Measurements from ENCODE around the gene RAB5A. TPM values are rescaled to one million over a fixed set of nuclear protein-coding genes. Genes with fewer than 3 reads are reported as not detected.

The RAB5A gene
- total and polyA plus RNA-seq, 10 donors = 17.6 to 83.1 (median 62.7) TPM

GRCh38 chr3:19901337-19901736 is 45.6 kb upstream of the RAB5A start:
- intact Hi-C loops (cut with DNase I; ENCODE audit: low total_unique reads) = no loop called here

GRCh38 chr3:19901918-19902317 is 45.0 kb upstream of the RAB5A start:
- 46 to 74% (median 58%) methylated on average over 4 of the region's 4 CpGs for WGBS, 5 donors
- no peak for DNase-seq

More at GRCh38 chr3:19901337-19901736, 45.6 kb upstream of the RAB5A start:
- WGBS, 5 donors = 57 to 69% (median 61%) methylated on average over 5 of the region's 5 CpGs
- no peak for DNase-seq
- H3K36me3 ChIP-seq = no peaks in the 10 kb centered on the region
- H3K27me3 ChIP-seq (replicated peaks in 1 of 7) = no peaks in the 10 kb centered on the region
- peak overlapping the region in 4 of 8 donors; percentile 45 to 81 (median 73) for H3K27ac ChIP-seq
- TF ChIP-seq POLR2A (IDR thresholded peaks at IDR 0.05) (no peak), POLR2AphosphoS5 (IDR thresholded peaks at IDR 0.05) (no peak), CTCF (IDR thresholded peaks at IDR 0.05 in 8 of 11, conservative IDR thresholded peaks at IDR 0.05 in 3 of 11) (no peak)
- peaks cover 0 to 14% (median 0%) of the 10 kb centered on the region in 6 donors for H3K4me1 ChIP-seq
- H3K4me3 ChIP-seq = no peak overlapping the region
- peaks cover 0 to 5% (median under 1%) of the 10 kb centered on the region in 8 donors for H3K9me3 ChIP-seq

GRCh38 chr3:19903649-19904048 is 43.2 kb upstream of the RAB5A start:
- no peak overlapping the region for H3K4me3 ChIP-seq
- 74 to 86% (median 82%) methylated on average over 2 of the region's 2 CpGs for WGBS, 5 donors
- peaks cover 0 to 14% (median 0%) of the 10 kb centered on the region in 6 donors for H3K4me1 ChIP-seq
- intact Hi-C loops (cut with DNase I; ENCODE audit: low total_unique reads) = no loop called here
- DNase-seq = no peak
- H3K27me3 ChIP-seq (replicated peaks in 1 of 7) = no peaks in the 10 kb centered on the region
- H3K9me3 ChIP-seq = peaks cover 0 to 12% (median 6%) of the 10 kb centered on the region in 8 donors
- H3K36me3 ChIP-seq = no peaks in the 10 kb centered on the region
- TF ChIP-seq POLR2AphosphoS5 (IDR thresholded peaks at IDR 0.05) = no peak
- TF ChIP-seq POLR2A (IDR thresholded peaks at IDR 0.05) = no peak
- no peak for TF ChIP-seq CTCF (IDR thresholded peaks at IDR 0.05 in 8 of 11, conservative IDR thresholded peaks at IDR 0.05 in 3 of 11)
- no peak overlapping the region for H3K27ac ChIP-seq

More at GRCh38 chr3:19901918-19902317, 45.0 kb upstream of the RAB5A start:
- H3K9me3 ChIP-seq = peaks cover 0 to 11% (median 5%) of the 10 kb centered on the region in 8 donors
- H3K27ac ChIP-seq = peak overlapping the region in 4 of 8 donors; percentile 45 to 81 (median 73)
- no peaks in the 10 kb centered on the region for H3K36me3 ChIP-seq
- peaks cover 0 to 14% (median 0%) of the 10 kb centered on the region in 6 donors for H3K4me1 ChIP-seq
- no peaks in the 10 kb centered on the region for H3K27me3 ChIP-seq (replicated peaks in 1 of 7)
- TF ChIP-seq POLR2A (IDR thresholded peaks at IDR 0.05) = no peak
- peak in 1 of 3 donors; percentile 8 for TF ChIP-seq POLR2AphosphoS5 (IDR thresholded peaks at IDR 0.05)
- TF ChIP-seq CTCF (IDR thresholded peaks at IDR 0.05 in 8 of 11, conservative IDR thresholded peaks at IDR 0.05 in 3 of 11) = no peak
- intact Hi-C loops (cut with DNase I; ENCODE audit: low total_unique reads) = no loop called here
- no peak overlapping the region for H3K4me3 ChIP-seq

- no peaks in the 10 kb centered on the region for H3K4me1 ChIP-seq
- no peak for TF ChIP-seq POLR2A (IDR thresholded peaks at IDR 0.05)
- no peak for TF ChIP-seq CTCF (IDR thresholded peaks at IDR 0.05 in 8 of 11, conservative IDR thresholded peaks at IDR 0.05 in 3 of 11)
- no peak for TF ChIP-seq POLR2AphosphoS5 (IDR thresholded peaks at IDR 0.05)
- H3K27ac ChIP-seq = no peak overlapping the region
- H3K27me3 ChIP-seq (replicated peaks in 1 of 7) = no peaks in the 10 kb centered on the region
- no peaks in the 10 kb centered on the region for H3K36me3 ChIP-seq
- H3K9me3 ChIP-seq = peaks cover 3 to 44% (median 31%) of the 10 kb centered on the region in 8 donors
- intact Hi-C loops (cut with DNase I; ENCODE audit: low total_unique reads) = no loop called here
- no peak overlapping the region for H3K4me3 ChIP-seq
- 85 to 90% (median 90%) methylated on average over 3 of the region's 3 CpGs for WGBS, 5 donors
- no peak for DNase-seq
Observed at GRCh38 chr3:19907523-19907922, 39.4 kb upstream of the RAB5A start.

Measured in spleen (tissue), 11 donors.